SK-MEL-5 (cell line): ENCODE measurements around the gene CX3CR1. TPM values are rescaled to one million over a fixed set of nuclear protein-coding genes. Genes with fewer than 3 reads are reported as not detected.
"Not testable (repeated sequence)": the region's sequence is repeated elsewhere in the genome, so short reads cannot be mapped to it uniquely, and the experiment has no call there.

Experiments used
- DNase-seq: peaks from one replicate; pipeline ENCODE4 v3.0.0-alpha.2; 2016; ENCODE audit warnings: low read depth, low spot score
- in situ Hi-C: cut with HindIII; loops from 2 replicates; pipeline ENCODE4 v1.10.0; 2016; ENCODE audit warnings: low sequenced_read_pairs, high pct_unique_total_duplicates, low pct_unique_long_range_greater_than_20kb
- polyA plus RNA-seq, 2 experiments: library from polyadenylated mRNA; depleted of rRNA; stranded (reverse); fragments of >200 nt; gene quantifications; 2 replicates each; pipeline ENCODE4 v1.2.3, GENCODE V29; 2015
- total RNA-seq: library from RNA; depleted of rRNA; stranded (reverse); fragments of >200 nt; shearing (Covaris generic); gene quantifications from 2 replicates; pipeline ENCODE4 v1.2.3, GENCODE V29; 2014; rRNA removed

The CX3CR1 gene
- total RNA-seq = not detected in 2 replicates
- polyA plus RNA-seq (2015; cell fraction: cytosol; rRNA removed) = not detected in 2 replicates
- polyA plus RNA-seq (2015; cell fraction: nucleus; rRNA removed) = not detected in 2 replicates

- DNase-seq = no peak
- in situ Hi-C loops = loop anchor here (25.0 kb wide), 1 partner anchor 168 kb away; the partner anchor contains the start of genes GORASP1 and TTC21A
Measured at GRCh38 chr3:39279745-39280517, at the start of gene CX3CR1. Gene CX3CR1 (minus strand): TSS chr3:39280036. CDS start chr3:39266509, 13,527 bp downstream.

GRCh38 chr3:39329493-39329892 is 49.7 kb upstream of the CX3CR1 start, which contains the start of gene CCR8:
Gene CCR8 (plus strand): TSS chr3:39329709. CDS start chr3:39332332, 2,623 bp downstream.
- in situ Hi-C loops = no loop called here
- DNase-seq = no peak

- in situ Hi-C loops = no loop called here
- no peak for DNase-seq
Measured at GRCh38 chr3:39327746-39328349, 48.0 kb upstream of the CX3CR1 start.

GRCh38 chr3:39327053-39327745 is 47.4 kb upstream of the CX3CR1 start:
- DNase-seq = no peak
- in situ Hi-C loops = no loop called here

GRCh38 chr3:39325236-39325635 is 45.4 kb upstream of the CX3CR1 start:
- DNase-seq = no peak
- in situ Hi-C loops = no loop called here

GRCh38 chr3:39323494-39323893 is 43.7 kb upstream of the CX3CR1 start:
- no peak for DNase-seq

GRCh38 chr3:39322936-39323335 is 43.1 kb upstream of the CX3CR1 start:
- in situ Hi-C loops = no loop called here
- no peak for DNase-seq

More at GRCh38 chr3:39323494-39323893, 43.7 kb upstream of the CX3CR1 start:
- in situ Hi-C loops = no loop called here

GRCh38 chr3:39322209-39322715 is 42.4 kb upstream of the CX3CR1 start:
- in situ Hi-C loops, DNase-seq: not testable (repeated sequence)

GRCh38 chr3:39321574-39321983 is 41.7 kb upstream of the CX3CR1 start:
- in situ Hi-C loops, DNase-seq: not testable (repeated sequence)

GRCh38 chr3:39319249-39319648 is 39.4 kb upstream of the CX3CR1 start:
- in situ Hi-C loops = no loop called here

GRCh38 chr3:39318301-39318700 is 38.5 kb upstream of the CX3CR1 start:
- no peak for DNase-seq
- in situ Hi-C loops = no loop called here

More at GRCh38 chr3:39319249-39319648, 39.4 kb upstream of the CX3CR1 start:
- no peak for DNase-seq

- no peak for DNase-seq
- in situ Hi-C loops = no loop called here
Measured at GRCh38 chr3:39317571-39318169, 37.8 kb upstream of the CX3CR1 start.

GRCh38 chr3:39315420-39315819 is 35.6 kb upstream of the CX3CR1 start:
- in situ Hi-C loops = no loop called here
- no peak for DNase-seq

GRCh38 chr3:39313289-39313688 is 33.5 kb upstream of the CX3CR1 start:
- in situ Hi-C loops = no loop called here
- DNase-seq = no peak

- no peak for DNase-seq
- in situ Hi-C loops = no loop called here
Measured at GRCh38 chr3:39302178-39302577, 22.3 kb upstream of the CX3CR1 start.

- in situ Hi-C loops = loop anchor here (25.0 kb wide), 1 partner anchor 187 kb away; the partner anchor contains the start of genes GORASP1 and TTC21A
- DNase-seq = no peak
Measured at GRCh38 chr3:39299279-39299678, 19.4 kb upstream of the CX3CR1 start.
